Neuronal stem cell (in vitro differentiated cells): Measurements from ENCODE around the gene GALNT17.
"Not testable (repeated sequence)": the region's sequence is repeated elsewhere in the genome, so short reads cannot be mapped to it uniquely, and the experiment has no call there.

Experiments used
- DNase-seq: peaks from one replicate; pipeline ENCODE4 v3.0.0-alpha.2; 2013; ENCODE audit warnings: low spot score
- H2AFZ ChIP-seq: one replicate; pipeline ENCODE4 v1.6.1; 2013; ENCODE audit warnings: mild to moderate bottlenecking, low read length, inconsistent platforms
- H2AK5ac ChIP-seq: 2 replicates; pipeline ENCODE4 v1.6.1; 2013; ENCODE audit warnings: low read depth, mild to moderate bottlenecking, inconsistent platforms, low read length, moderate library complexity, mixed read lengths
- H2BK120ac ChIP-seq: 2 replicates; pipeline ENCODE4 v1.6.1; 2013; ENCODE audit warnings: low read depth, mild to moderate bottlenecking, inconsistent platforms, low read length, moderate library complexity, mixed read lengths
- H2BK12ac ChIP-seq: one replicate; pipeline ENCODE4 v1.6.1; 2013; ENCODE audit warnings: low read length, inconsistent platforms
- H2BK15ac ChIP-seq: 2 replicates; pipeline ENCODE4 v1.6.1; 2013; ENCODE audit warnings: mild to moderate bottlenecking, low read length, inconsistent platforms, mixed read lengths
- H2BK5ac ChIP-seq: one replicate; pipeline ENCODE4 v1.6.1; 2013; ENCODE audit warnings: inconsistent platforms, mild to moderate bottlenecking, low read length, moderate library complexity
- H3K14ac ChIP-seq: one replicate; pipeline ENCODE4 v1.6.1; 2013; ENCODE audit warnings: low read length, inconsistent platforms
- H3K18ac ChIP-seq: 2 replicates; pipeline ENCODE4 v1.6.1; 2013; ENCODE audit warnings: low read length, inconsistent platforms
- H3K23ac ChIP-seq: 2 replicates; pipeline ENCODE4 v1.6.1; 2013; ENCODE audit warnings: low read depth, mild to moderate bottlenecking, mixed read lengths, low read length, inconsistent platforms; ENCODE audit not compliant: poor library complexity
- H3K27ac ChIP-seq: replicated peaks from 3 replicates; pipeline ENCODE4 v1.5.1; 2013; ENCODE audit warnings: low read length, inconsistent platforms
- H3K27me3 ChIP-seq, 3 experiments: 2 replicates each; pipeline ENCODE4 v1.6.1; 2013; ENCODE audit warnings: low read length in 3 of 3, mild to moderate bottlenecking in 2 of 3, inconsistent platforms in 1 of 3, low read depth in 1 of 3, mixed read lengths in 1 of 3, moderate library complexity in 1 of 3; ENCODE audit not compliant: control insufficient read depth in 3 of 3, insufficient read depth in 3 of 3
- H3K36me3 ChIP-seq, 2 donors: replicated peaks in 1 of 2; 2 replicates each; pipeline ENCODE4 v1.6.1; 2013; ENCODE audit warnings: low read length in 2 of 2; ENCODE audit not compliant: control insufficient read depth in 2 of 2, insufficient read depth in 2 of 2
- H3K4ac ChIP-seq: 2 replicates; pipeline ENCODE4 v1.6.1; 2013; ENCODE audit warnings: inconsistent platforms, mild to moderate bottlenecking, low read length, moderate library complexity
- H3K4me1 ChIP-seq, 2 donors: 1 replicate in 1 of 2; 2 replicates in 1 of 2; pipeline ENCODE4 v1.6.1; 2013; ENCODE audit warnings: low read length in 2 of 2, low read depth in 1 of 2; ENCODE audit not compliant: control insufficient read depth in 2 of 2, insufficient read depth in 1 of 2
- H3K4me2 ChIP-seq: one replicate; pipeline ENCODE4 v1.6.1; 2013; ENCODE audit warnings: mild to moderate bottlenecking, low read length, inconsistent platforms; ENCODE audit not compliant: insufficient read depth, poor library complexity, severe bottlenecking
- H3K4me3 ChIP-seq, 2 donors: 2 replicates each; pipeline ENCODE4 v1.5.1; 2013; ENCODE audit warnings: low read length in 2 of 2, mild to moderate bottlenecking in 2 of 2, inconsistent platforms in 1 of 2, moderate library complexity in 1 of 2
- H3K79me1 ChIP-seq: one replicate; pipeline ENCODE4 v1.6.1; 2013; ENCODE audit warnings: low read depth, mild to moderate bottlenecking, inconsistent platforms, low read length, moderate library complexity
- H3K9ac ChIP-seq: one replicate; pipeline ENCODE4 v1.6.1; 2013; ENCODE audit warnings: mild to moderate bottlenecking, low read depth, low read length, inconsistent platforms; ENCODE audit not compliant: poor library complexity
- H3K9me3 ChIP-seq, 2 donors: replicated peaks in 1 of 2; 2 replicates each; pipeline versions ENCODE3 to v1.6.1; 2013; ENCODE audit warnings: low read length in 2 of 2, mild to moderate bottlenecking in 2 of 2, inconsistent platforms in 1 of 2, low read depth in 1 of 2, mixed read lengths in 1 of 2, moderate library complexity in 1 of 2; ENCODE audit not compliant: control insufficient read depth in 2 of 2, insufficient read depth in 1 of 2
- H4K8ac ChIP-seq: one replicate; pipeline ENCODE4 v1.6.1; 2013; ENCODE audit warnings: low read depth, mild to moderate bottlenecking, inconsistent platforms, low read length, moderate library complexity
- H4K91ac ChIP-seq: one replicate; pipeline ENCODE4 v1.6.1; 2013; ENCODE audit warnings: low read length, low read depth, mild to moderate bottlenecking, inconsistent platforms; ENCODE audit not compliant: poor library complexity
- WGBS, 2 donors: extraction: QIAGEN DNeasy Blood & Tissue Kit; methylation state at CpG; one replicate each; pipeline ENCODE4 v1.1.7; 2013; ENCODE audit warnings: missing lambda C conversion rate in 2 of 2, mixed read lengths in 1 of 2; ENCODE audit not compliant: insufficient read length in 2 of 2, insufficient replicate concordance in 1 of 2; ENCODE audit errors: extremely low coverage in 2 of 2; 5-methylcytosine and 5-hydroxymethylcytosine counted together

GALNT17 gene

GRCh38 chr7:71262834-71263233 lies 130.9 kb downstream of the GALNT17 start:
- H3K14ac ChIP-seq, H4K91ac ChIP-seq, H2BK15ac ChIP-seq, H4K8ac ChIP-seq, H2BK5ac ChIP-seq, DNase-seq, H3K4me3 ChIP-seq, H3K27me3 ChIP-seq, H3K9ac ChIP-seq, H2AK5ac ChIP-seq, H3K18ac ChIP-seq, H3K4me2 ChIP-seq, H3K79me1 ChIP-seq, H2AFZ ChIP-seq, H3K27ac ChIP-seq, H3K4ac ChIP-seq, H2BK12ac ChIP-seq, H3K23ac ChIP-seq, H2BK120ac ChIP-seq, H3K4me1 ChIP-seq, H3K36me3 ChIP-seq: not testable (repeated sequence)
- peaks cover 2 to 17% of the 10 kb centered on the region in 2 donors for H3K9me3 ChIP-seq
- WGBS, 2 donors, result no CpG with 5 or more reads among the region's 5 CpGs

GRCh38 chr7:71264005-71264404 lies 132.1 kb downstream of the GALNT17 start:
- Histone ChIP-seq H4K8ac (no peak overlapping the region), H3K4me1 (peaks cover 0 to 6% of the 10 kb centered on the region in 2 donors), H2BK12ac (no peak overlapping the region), H3K27me3 (no peaks in the 10 kb centered on the region), H3K27ac (no peak overlapping the region), H2BK15ac (no peak overlapping the region), H3K14ac (no peak overlapping the region), H4K91ac (no peak overlapping the region), H2BK120ac (no peak overlapping the region), H3K79me1 (no peaks in the 10 kb centered on the region), H3K4me2 (no peak overlapping the region), H3K4ac (no peak overlapping the region), H2BK5ac (no peak overlapping the region), H3K23ac (no peak overlapping the region), H2AK5ac (no peak overlapping the region), H3K9ac (no peak overlapping the region), H2AFZ (no peak overlapping the region), H3K4me3 (no peak overlapping the region), H3K18ac (no peak overlapping the region), H3K36me3 (no peaks in the 10 kb centered on the region), H3K9me3 (peaks cover 2 to 17% of the 10 kb centered on the region in 2 donors)
- no CpG with 5 or more reads among the region's 3 CpGs for WGBS, 2 donors
- no peak for DNase-seq

- Histone ChIP-seq H3K4ac (no peak overlapping the region), H4K8ac (no peak overlapping the region), H2BK5ac (no peak overlapping the region), H2AK5ac (no peak overlapping the region), H3K4me2 (no peak overlapping the region), H3K23ac (no peak overlapping the region), H3K9ac (no peak overlapping the region), H3K27me3 (no peaks in the 10 kb centered on the region), H3K36me3 (no peaks in the 10 kb centered on the region), H2BK120ac (no peak overlapping the region), H4K91ac (no peak overlapping the region), H3K4me1 (peaks cover 0 to 6% of the 10 kb centered on the region in 2 donors), H3K18ac (no peak overlapping the region), H3K9me3 (peaks cover 2 to 17% of the 10 kb centered on the region in 2 donors), H3K14ac (no peak overlapping the region), H3K27ac (no peak overlapping the region), H2BK15ac (no peak overlapping the region), H2AFZ (no peak overlapping the region), H3K4me3 (no peak overlapping the region), H3K79me1 (no peaks in the 10 kb centered on the region), H2BK12ac (no peak overlapping the region)
- WGBS, 2 donors, result no CpG with 5 or more reads among the region's 7 CpGs
- DNase-seq, result no peak
Observed at GRCh38 chr7:71266912-71267311, 135.0 kb downstream of the GALNT17 start.

GRCh38 chr7:71267734-71268469 lies 136.0 kb downstream of the GALNT17 start:
- Histone ChIP-seq H2BK15ac (no peak overlapping the region), H4K91ac (no peak overlapping the region), H3K27me3 (no peaks in the 10 kb centered on the region), H2BK12ac (no peak overlapping the region), H3K4me2 (no peak overlapping the region), H3K9ac (no peak overlapping the region), H4K8ac (no peak overlapping the region), H2AFZ (no peak overlapping the region), H2BK5ac (no peak overlapping the region), H3K18ac (no peak overlapping the region), H2BK120ac (no peak overlapping the region), H3K36me3 (no peaks in the 10 kb centered on the region), H3K14ac (no peak overlapping the region), H3K4ac (no peak overlapping the region), H3K79me1 (no peaks in the 10 kb centered on the region), H3K4me1 (peaks cover 0 to 6% of the 10 kb centered on the region in 2 donors), H3K9me3 (peaks cover 2 to 24% of the 10 kb centered on the region in 2 donors), H2AK5ac (no peak overlapping the region), H3K4me3 (no peak overlapping the region), H3K27ac (no peak overlapping the region), H3K23ac (no peak overlapping the region)
- no peak for DNase-seq
- no CpG with 5 or more reads among the region's 5 CpGs for WGBS, 2 donors
